Measurements from ENCODE around the gene CHRD.
"Not testable (repeated sequence)": the region's sequence is repeated elsewhere in the genome, so short reads cannot be mapped to it uniquely, and the experiment has no call there.

CHRD gene

GRCh38 chr3:184379358-184380184 is at the start of gene CHRD:
Gene CHRD (plus strand): TSS chr3:184380054. CDS start chr3:184380319, 265 bp downstream.
- no peak for DNase-seq

GRCh38 chr3:184332370-184333090 is 47.3 kb upstream of the CHRD start:
- DNase-seq: no peak

- DNase-seq: no peak
Measured at GRCh38 chr3:184333190-184333589, 46.7 kb upstream of the CHRD start.

- no peak for DNase-seq
Measured at GRCh38 chr3:184333700-184334099, 46.2 kb upstream of the CHRD start.

DNA sequence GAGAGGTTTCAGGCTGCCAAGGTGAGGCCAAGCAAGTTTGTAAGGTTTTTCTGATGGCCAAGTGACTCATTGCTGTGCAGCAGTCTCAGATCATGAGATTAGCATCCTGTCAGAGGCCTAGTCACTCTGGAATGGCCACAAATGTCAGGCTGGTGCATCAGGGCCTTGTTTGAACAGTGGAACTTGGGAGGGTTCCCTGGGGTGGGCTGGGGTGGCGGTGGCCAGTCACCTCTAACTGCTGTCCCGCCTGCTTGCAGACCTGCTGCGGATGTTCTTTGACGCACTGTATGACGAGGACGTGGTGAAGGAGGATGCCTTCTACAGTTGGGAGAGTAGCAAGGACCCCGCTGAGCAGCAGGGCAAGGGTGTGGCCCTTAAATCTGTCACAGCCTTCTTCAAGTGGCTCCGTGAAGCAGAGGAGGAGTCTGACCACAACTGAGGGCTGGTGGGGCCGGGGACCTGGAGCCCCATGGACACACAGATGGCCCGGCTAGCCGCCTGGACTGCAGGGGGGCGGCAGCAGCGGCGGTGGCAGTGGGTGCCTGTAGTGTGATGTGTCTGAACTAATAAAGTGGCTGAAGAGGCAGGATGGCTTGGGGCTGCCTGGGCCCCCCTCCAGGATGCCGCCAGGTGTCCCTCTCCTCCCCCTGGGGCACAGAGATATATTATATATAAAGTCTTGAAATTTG is 45.2 kb upstream of the CHRD start:
- peak; percentile 42 for DNase-seq

GRCh38 chr3:184335291-184335660 is 44.6 kb upstream of the CHRD start:
- DNase-seq: no peak

DNA sequence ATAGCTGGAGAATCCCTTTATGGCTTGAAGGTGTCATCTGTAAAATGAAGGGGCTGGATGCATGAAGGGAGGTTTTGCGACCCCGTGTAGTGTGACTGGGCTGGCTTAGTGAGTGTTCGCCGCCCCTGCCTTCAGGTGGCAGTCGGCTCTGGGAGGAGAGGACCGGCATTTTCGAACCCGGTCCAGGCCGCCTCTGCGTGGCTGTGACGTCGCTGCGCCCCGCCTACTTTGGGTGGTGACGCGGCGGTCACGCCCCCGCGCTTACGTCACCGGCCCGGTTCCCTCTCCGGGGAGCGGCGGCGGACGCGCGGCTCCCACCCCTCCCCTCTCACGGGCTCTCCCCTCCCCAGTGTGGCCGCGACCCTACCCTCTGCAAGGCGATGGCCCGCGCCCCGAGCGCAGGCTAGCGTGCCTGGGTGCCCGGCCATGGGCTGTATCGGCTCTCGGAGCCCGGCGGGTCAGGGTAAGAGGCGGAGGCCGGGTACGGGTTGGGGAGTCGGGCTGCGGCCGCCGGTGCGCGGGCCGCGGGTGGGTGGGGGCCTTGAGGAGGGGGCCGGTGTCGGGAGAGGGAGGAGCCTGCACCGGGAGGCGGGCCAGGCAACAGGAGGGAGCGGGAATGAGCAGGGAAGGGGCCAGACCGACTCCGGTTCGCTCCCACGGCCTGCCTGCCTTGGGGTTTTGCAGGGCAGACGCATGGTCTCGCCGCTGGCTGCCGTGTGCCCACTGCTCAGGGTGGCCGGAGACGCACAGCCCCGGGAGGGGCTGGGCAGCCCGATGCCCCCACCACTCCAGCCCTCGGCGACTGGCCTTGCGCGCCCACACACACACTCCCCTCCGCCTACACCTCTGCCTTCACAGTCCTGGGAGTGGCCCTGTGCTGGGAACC is 44.0 kb upstream of the CHRD start:
- peak; percentile 88 for DNase-seq

DNA sequence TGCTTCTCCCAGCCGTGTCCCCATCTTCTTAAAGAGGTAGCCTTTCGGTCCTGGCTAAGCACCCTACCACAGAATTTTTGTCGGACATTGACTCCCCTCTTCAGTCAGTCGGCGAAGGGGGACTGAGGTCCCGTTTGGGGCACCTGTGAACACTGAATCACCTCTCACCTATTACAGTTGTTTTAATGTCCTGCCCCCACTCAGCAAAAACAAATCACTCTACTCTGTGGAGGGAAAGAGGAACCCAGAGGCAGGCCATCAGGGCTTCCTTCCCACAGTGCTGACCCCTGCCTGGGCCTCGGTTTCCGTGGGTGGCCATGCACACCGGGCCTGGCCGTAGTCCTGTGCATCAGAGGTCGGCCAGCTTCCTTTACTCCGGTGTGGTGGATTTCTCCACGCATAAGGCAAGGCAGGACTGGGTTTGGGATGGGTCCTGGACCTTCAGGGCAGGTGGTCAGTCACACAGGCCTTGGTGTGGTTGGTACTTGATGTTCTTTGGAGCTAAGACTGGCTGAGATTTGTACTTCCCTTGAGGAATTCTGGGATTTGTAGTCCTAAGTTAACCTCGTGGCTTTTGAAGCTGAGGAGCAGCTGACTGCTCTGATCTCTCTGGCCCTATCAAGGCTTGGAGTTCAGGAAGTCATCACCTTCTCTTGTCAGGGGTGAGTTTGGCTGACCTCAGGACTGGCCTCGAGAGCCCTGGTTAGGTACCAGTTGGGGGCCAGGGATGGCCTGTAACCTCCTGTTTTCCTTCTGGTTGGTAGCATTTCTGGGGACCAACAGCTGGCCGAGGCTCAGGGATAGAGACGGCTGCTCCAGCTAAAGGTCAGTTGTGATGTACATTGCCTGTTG is 43.1 kb upstream of the CHRD start:
- no peak for DNase-seq

DNA sequence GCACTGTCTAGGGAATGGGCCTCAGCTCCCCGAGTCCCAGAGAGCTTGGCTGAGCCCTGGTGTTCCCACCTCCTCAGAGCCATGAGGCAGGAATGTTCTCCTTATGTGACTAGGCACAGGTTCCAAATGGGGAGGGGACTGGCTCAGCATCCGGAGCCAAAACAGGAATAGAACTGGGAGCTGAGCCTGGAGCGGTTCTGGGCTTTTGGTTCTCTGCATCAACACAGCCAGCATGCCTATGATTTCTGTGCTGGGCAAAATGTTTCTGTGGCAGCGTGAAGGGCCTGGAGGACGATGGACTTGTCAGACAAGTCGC is 42.5 kb upstream of the CHRD start, which contains the start of gene FAM131A:
Gene FAM131A (plus strand): TSS at position 202 of the 316 bp plus-strand sequence. CDS start 31 bp downstream, at position 233.
- DNase-seq: no peak

DNA sequence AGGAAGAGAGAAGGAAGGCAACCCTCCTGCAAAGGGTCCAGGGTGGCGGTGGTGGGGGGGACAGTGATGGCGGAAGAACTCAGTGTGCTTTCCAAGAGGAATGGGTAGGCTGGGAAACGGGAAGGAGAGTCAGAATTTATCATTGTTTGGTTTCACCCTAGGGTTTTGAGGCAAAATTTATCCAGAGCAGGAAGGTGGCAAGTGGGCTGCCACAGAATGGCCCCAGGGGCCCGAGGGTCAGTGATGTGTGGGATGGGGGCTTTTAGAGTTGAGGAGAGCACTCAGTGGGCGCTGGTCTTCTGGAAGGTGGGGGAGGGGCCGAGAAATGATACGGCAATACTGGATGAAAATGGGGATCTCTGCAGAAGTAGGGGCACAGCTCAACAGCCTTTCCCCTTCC is 41.9 kb upstream of the CHRD start:
- no peak for DNase-seq

- DNase-seq: no peak
Measured at GRCh38 chr3:184338511-184338945, 41.3 kb upstream of the CHRD start.

- DNase-seq: no peak
Measured at GRCh38 chr3:184339001-184339400, 40.9 kb upstream of the CHRD start.

DNA sequence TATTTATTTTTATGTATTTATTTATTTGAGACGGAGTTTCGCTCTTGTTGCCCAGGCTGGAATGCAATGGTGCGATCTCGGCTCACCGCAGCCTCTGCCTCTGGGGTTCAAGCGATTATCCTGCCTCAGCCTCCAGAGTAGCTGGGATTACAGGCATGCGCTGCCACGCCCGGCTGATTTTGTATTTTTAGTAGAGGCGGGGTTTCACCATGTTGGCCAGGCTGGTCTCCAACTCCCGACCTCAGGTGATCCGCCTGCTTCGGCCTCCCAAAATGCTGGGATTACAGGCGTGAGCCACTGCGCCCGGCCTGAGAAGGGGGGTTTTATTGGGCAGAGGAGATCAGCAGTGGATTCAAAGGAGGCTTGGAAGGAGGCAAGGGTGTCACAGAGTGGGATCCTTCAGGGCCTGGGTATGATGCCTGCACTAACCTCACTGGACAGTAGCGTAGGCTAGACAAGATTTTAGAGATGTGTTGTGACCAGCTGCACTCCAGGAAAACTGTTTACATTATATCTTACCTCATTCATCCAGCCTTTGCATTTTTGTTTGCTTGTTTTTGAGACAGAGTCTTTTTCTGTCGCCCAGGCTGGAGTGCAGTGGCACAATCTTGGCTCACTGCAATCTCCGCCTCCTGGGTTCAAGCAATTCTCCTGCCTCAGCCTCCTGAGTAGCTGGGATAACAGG is 40.3 kb upstream of the CHRD start:
- DNase-seq: not testable (repeated sequence)

- no peak for DNase-seq
Measured at GRCh38 chr3:184341925-184342324, 37.9 kb upstream of the CHRD start.

DNA sequence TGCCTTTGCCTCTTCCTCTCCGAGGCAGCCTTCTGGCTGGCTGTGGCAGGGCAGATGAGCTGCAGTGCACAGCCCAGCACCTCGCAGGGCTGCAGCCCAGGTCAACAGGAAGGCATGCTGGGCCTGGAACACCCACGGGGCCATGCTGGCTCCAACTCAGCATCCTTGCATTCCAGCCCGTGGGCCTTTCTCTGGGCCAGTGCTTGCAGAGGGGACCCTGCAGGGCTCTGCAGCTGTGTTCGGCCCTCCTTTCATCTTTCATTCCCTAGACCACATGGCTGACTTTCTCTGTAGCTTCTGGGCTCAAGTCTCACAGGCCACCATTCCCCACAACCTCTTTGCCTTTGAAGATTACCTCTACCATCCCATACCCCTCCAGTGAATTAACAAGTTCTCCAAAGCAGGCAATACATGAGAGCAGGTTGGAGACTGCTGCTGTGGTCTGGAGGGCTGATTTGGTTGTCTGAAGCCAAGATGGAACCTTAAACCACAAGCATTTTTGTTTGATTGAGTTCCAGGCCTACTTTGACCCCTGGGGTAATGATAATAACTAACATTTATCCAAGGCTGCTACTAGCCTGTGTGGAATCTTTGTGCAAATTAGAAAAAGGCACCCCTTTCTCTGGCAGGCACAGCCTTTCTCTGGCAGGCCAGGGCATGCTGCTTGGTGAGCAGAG is 36.5 kb upstream of the CHRD start:
- no peak for DNase-seq

GRCh38 chr3:184344579-184345316 is 35.1 kb upstream of the CHRD start:
- no peak for DNase-seq

GRCh38 chr3:184345317-184346144 is 34.3 kb upstream of the CHRD start:
- no peak for DNase-seq

- DNase-seq: no peak
Measured at GRCh38 chr3:184346480-184347190, 33.2 kb upstream of the CHRD start.

Data from activated naive CD4-positive, alpha-beta T cell treated with anti-CD3 and anti-CD28 coated beads, Interleukin-2, amount 50 U/mL, for 16 hours (primary cell).